LNCaP clone FGC (cell line): ENCODE results near the gene NFKBIB.

Experiments
- DNase-seq: peaks from one replicate; pipeline ENCODE4 v3.0.0-alpha.2; 2011; ENCODE audit warnings: low read depth
- H3K4me3 ChIP-seq: 2 replicates; pipeline ENCODE4 v1.5.1; 2011; ENCODE audit warnings: mild to moderate bottlenecking, low read depth, low read length, control low read depth
- CTCF ChIP-seq: IDR thresholded peaks from 2 replicates; pipeline ENCODE4 v1.5.1; 2012; ENCODE audit warnings: mild to moderate bottlenecking; ENCODE audit not compliant: control insufficient read depth, insufficient read depth; ENCODE audit errors: extremely low read depth

Gene NFKBIB

GRCh38 chr19:38922482-38922881 lies 22.7 kb downstream of the NFKBIB start:
- H3K4me3 ChIP-seq: no peak overlapping the region
- TF ChIP-seq CTCF: no peak
- DNase-seq: no peak

- DNase-seq: no peak
- no peak overlapping the region for H3K4me3 ChIP-seq
- no peak for TF ChIP-seq CTCF
These were observed 24.6 kb downstream of the NFKBIB start for GRCh38 chr19:38924388-38924787.

GRCh38 chr19:38928391-38929001 lies 28.7 kb downstream of the NFKBIB start:
- no peak for TF ChIP-seq CTCF
- H3K4me3 ChIP-seq: no peak overlapping the region
- DNase-seq: no peak

- DNase-seq: peak; percentile 82
- H3K4me3 ChIP-seq: peak within 1 kb of the TSS; percentile 92
- peak; percentile 90 for TF ChIP-seq CTCF
These were observed 30.4 kb downstream of the NFKBIB start, which contains the start of gene SARS2 for GRCh38 chr19:38929929-38930775. SARS2 (minus strand) TSS chr19:38930763; CDS start chr19:38930736, 27 bp downstream.

- no peak for TF ChIP-seq CTCF
- DNase-seq: peak; percentile 98
- H3K4me3 ChIP-seq: peak within 1 kb of the TSS; percentile 92
These were observed 31.2 kb downstream of the NFKBIB start, which contains the start of gene MRPS12 for GRCh38 chr19:38930776-38931520. MRPS12 (plus strand) TSS chr19:38930944; CDS start chr19:38931295, 351 bp downstream.

- no peak for DNase-seq
- no peak for TF ChIP-seq CTCF
- peak overlapping the region; percentile 92 for H3K4me3 ChIP-seq
These were observed 31.7 kb downstream of the NFKBIB start for GRCh38 chr19:38931521-38931793.
